Kidney (tissue), 14 donors: ENCODE results near the gene TACC2. TPM values are rescaled to one million over a fixed set of nuclear protein-coding genes. Genes with fewer than 3 reads are reported as not detected.

Source experiments
- DNase-seq, 5 donors: peaks; one replicate each; pipeline ENCODE4 v3.0.0-alpha.2; 2013 to 2020
- FAIRE-seq: peaks from 2 replicates; lab custom pipeline; 2012; peaks lifted over from hg19 to GRCh38; lab: Jason Lieb, UNC
- H3K27ac ChIP-seq, 2 donors: one replicate each; pipeline ENCODE4 v1.7.0; 2013; ENCODE audit warnings: low read depth in 2 of 2, low read length in 2 of 2, inconsistent platforms in 1 of 2
- H3K27me3 ChIP-seq: one replicate; pipeline ENCODE4 v1.7.1; 2013; ENCODE audit warnings: low read length, inconsistent platforms; ENCODE audit not compliant: control insufficient read depth, insufficient read depth
- H3K36me3 ChIP-seq, 3 donors: one replicate each; pipeline versions ENCODE4 v1.7.0 to v1.7.1; 2013; ENCODE audit warnings: low read length in 3 of 3, control low read depth in 1 of 3, inconsistent platforms in 1 of 3; ENCODE audit not compliant: insufficient read depth in 3 of 3, control insufficient read depth in 2 of 3
- H3K4me1 ChIP-seq, 3 donors: one replicate each; pipeline versions ENCODE4 v1.7.0 to v1.7.1; 2013; ENCODE audit warnings: low read length in 3 of 3, inconsistent platforms in 1 of 3, low read depth in 1 of 3; ENCODE audit not compliant: control insufficient read depth in 2 of 3, insufficient read depth in 2 of 3
- H3K4me3 ChIP-seq, 3 donors: one replicate each; pipeline versions ENCODE4 v1.7.0 to v1.8.1; 2013; ENCODE audit warnings: low read length in 3 of 3, control low read depth in 1 of 3, inconsistent platforms in 1 of 3
- H3K9ac ChIP-seq, 3 donors: one replicate each; pipeline versions ENCODE4 v1.7.0 to v1.7.1; 2013; ENCODE audit warnings: low read length in 3 of 3, control low read depth in 1 of 3, inconsistent platforms in 1 of 3
- H3K9me3 ChIP-seq, 3 donors: one replicate each; pipeline versions ENCODE4 v1.7.0 to v1.7.1; 2013; ENCODE audit warnings: low read length in 3 of 3, control low read depth in 1 of 3, inconsistent platforms in 1 of 3; ENCODE audit not compliant: control insufficient read depth in 2 of 3, insufficient read depth in 1 of 3
- CTCF ChIP-seq: IDR thresholded peaks from 3 replicates; pipeline ENCODE4 v1.5.1; 2012; ENCODE audit warnings: mild to moderate bottlenecking, moderate library complexity, borderline replicate concordance; ENCODE audit not compliant: insufficient read depth; ENCODE audit errors: extremely low read depth
- intact Hi-C: fragments of 100-400 bp; cut with DNase I; formaldehyde crosslinking; loops from one replicate; pipeline ENCODE4 v1.11.1; 2022
- polyA plus RNA-seq: library from polyadenylated mRNA; stranded (reverse); fragments of 350-450 nt; fragmentation: Illumina TruSeq; extraction: RNeasy Lipid Tissue Mini Kit (QIAGEN cat#74804); gene quantifications from one replicate; pipeline ENCODE4 v1.2.3, GENCODE V29; 2014; ENCODE audit warnings: low read depth, low replicate concordance; ENCODE audit not compliant: insufficient read depth
- total RNA-seq: library from RNA; stranded (reverse); fragmentation: NEBNext Ultra II Directional; extraction: Animal tissue kit (Norgen Biotek cat#: 25700); gene quantifications from one replicate; pipeline ENCODE4 v1.2.1, GENCODE V29; 2021
- donor health status: control.
- donor health status: control.
- donor health status: control.
- donor health status: control.
- donor health status: control.
- donor health status: DM: yes; HTN: yes; CAD: no.
- donor health status: Normal renal cell carcinoma (clear cell type).

Gene TACC2
- total and polyA plus RNA-seq, 2 donors from 2014 or later: 36.4 to 81.0 TPM

- no peaks in the 10 kb centered on the region for H3K36me3 ChIP-seq
- no peaks in the 10 kb centered on the region for H3K27me3 ChIP-seq
- FAIRE-seq (no peak), DNase-seq (peak in 1 of 5 donors; percentile 40)
- no peak overlapping the region for H3K27ac ChIP-seq
- H3K4me3 ChIP-seq: no peak overlapping the region
- TF ChIP-seq CTCF: no peak
- intact Hi-C loops: no loop called here
- no peak overlapping the region for H3K9ac ChIP-seq
- no peaks in the 10 kb centered on the region for H3K9me3 ChIP-seq
- H3K4me1 ChIP-seq: no peaks in the 10 kb centered on the region
Observed at GRCh38 chr10:122280156-122280555, 291.2 kb downstream of the TACC2 start.

- no peak for FAIRE-seq
Observed at GRCh38 chr10:122281018-122281626, 292.2 kb downstream of the TACC2 start.

GRCh38 chr10:122281751-122282150 lies 292.8 kb downstream of the TACC2 start:
- intact Hi-C loops: no loop called here
- no peaks in the 10 kb centered on the region for H3K9me3 ChIP-seq
- no peak for TF ChIP-seq CTCF
- DNase-seq: peak in 2 of 5 donors; percentile 11 to 28
- H3K4me1 ChIP-seq: no peaks in the 10 kb centered on the region
- no peak for FAIRE-seq
- no peak overlapping the region for H3K4me3 ChIP-seq
- no peaks in the 10 kb centered on the region for H3K27me3 ChIP-seq
- no peaks in the 10 kb centered on the region for H3K36me3 ChIP-seq
- H3K27ac ChIP-seq: no peak overlapping the region
- no peak overlapping the region for H3K9ac ChIP-seq

More at GRCh38 chr10:122281018-122281626, 292.2 kb downstream of the TACC2 start:
- Histone ChIP-seq H3K9me3 (no peaks in the 10 kb centered on the region), H3K4me3 (no peak overlapping the region), H3K9ac (no peak overlapping the region), H3K27ac (no peak overlapping the region), H3K4me1 (no peaks in the 10 kb centered on the region), H3K36me3 (no peaks in the 10 kb centered on the region), H3K27me3 (no peaks in the 10 kb centered on the region)
- intact Hi-C loops: no loop called here
- no peak for TF ChIP-seq CTCF
- DNase-seq: peak in 1 of 5 donors; percentile 26

GRCh38 chr10:122282253-122282671 lies 293.3 kb downstream of the TACC2 start:
- DNase-seq (peak in 2 of 5 donors; percentile 26 to 88), FAIRE-seq (no peak)
- no peaks in the 10 kb centered on the region for H3K4me1 ChIP-seq
- no peak overlapping the region for H3K9ac ChIP-seq
- no peak overlapping the region for H3K27ac ChIP-seq
- no peak overlapping the region for H3K4me3 ChIP-seq
- no peaks in the 10 kb centered on the region for H3K27me3 ChIP-seq
- TF ChIP-seq CTCF: no peak
- no peaks in the 10 kb centered on the region for H3K36me3 ChIP-seq
- intact Hi-C loops: no loop called here
- no peaks in the 10 kb centered on the region for H3K9me3 ChIP-seq
